ENCODE data around the gene WSB2. TPM values are rescaled to one million over a fixed set of nuclear protein-coding genes. Genes with fewer than 3 reads are reported as not detected.

The WSB2 gene
- 10 to 100 TPM in 1 of 6 donors, 1 to 10 TPM in 5; 5.8 to 12.8 (median 8.3) TPM for polyA plus RNA-seq (ENCODE audit: low read depth in 6 of 6)

GRCh38 chr12:118061011-118061872 lies at the start of gene WSB2:
Gene WSB2 (minus strand): TSS chr12:118061179. CDS start chr12:118061048, 131 bp downstream.
- Mint-ChIP-seq H3K9me3 (no peaks in the 10 kb centered on the region), H3K27me3 (peaks cover 0 to 3% (median 0%) of the 10 kb centered on the region in 3 donors), H3K4me1 (peaks cover 43 to 53% (median 49%) of the 10 kb centered on the region in 3 donors)

GRCh38 chr12:118109088-118109487 lies 48.1 kb upstream of the WSB2 start:
- H3K9me3 Mint-ChIP-seq, result no peaks in the 10 kb centered on the region
- H3K27ac Mint-ChIP-seq, result no peak overlapping the region

More at GRCh38 chr12:118061011-118061872, at the start of gene WSB2:
- Mint-ChIP-seq H3K27ac (peak within 1 kb of the TSS; percentile 86 to 97 (median 94)), H3K4me3 (peak within 1 kb of the TSS; percentile 92 to 98 (median 96)), H3K36me3 (no peaks in the 10 kb centered on the region)
- ATAC-seq (ENCODE audit: low read depth in 2 of 2) (peak; percentile 52 to 53), DNase-seq (peak; percentile 53)

DNA sequence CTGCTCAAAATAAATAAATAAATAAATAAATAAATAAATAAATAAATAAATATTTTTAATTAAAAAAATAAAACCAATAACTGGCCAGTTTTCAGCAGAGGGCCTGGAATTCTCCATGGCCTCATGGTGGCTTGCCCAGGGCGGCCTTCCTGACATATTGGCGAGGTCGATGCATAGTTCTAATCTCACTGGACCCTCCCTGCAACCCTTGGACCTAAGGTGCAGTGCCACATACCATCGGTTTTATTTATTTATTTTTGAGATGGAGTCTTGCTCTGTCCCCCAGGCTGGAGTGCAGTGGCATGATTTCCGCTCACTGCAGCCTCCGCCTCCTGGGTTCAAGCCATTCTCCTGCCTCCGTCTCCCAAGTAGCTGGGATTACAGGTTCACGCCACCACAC lies 46.7 kb upstream of the WSB2 start:
- Mint-ChIP-seq H3K27ac (no peak overlapping the region), H3K9me3 (peaks cover 0 to 1% (median 0%) of the 10 kb centered on the region in 7 donors), H3K36me3 (no peaks in the 10 kb centered on the region), H3K4me3 (no peak overlapping the region), H3K4me1 (peaks cover 10 to 13% (median 10%) of the 10 kb centered on the region in 3 donors), H3K27me3 (peaks cover 14 to 15% (median 14%) of the 10 kb centered on the region in 3 donors)
- no peak for ATAC-seq (ENCODE audit: low read depth in 2 of 2)
- no peak for DNase-seq

More at GRCh38 chr12:118109088-118109487, 48.1 kb upstream of the WSB2 start:
- peaks cover 5 to 6% (median 5%) of the 10 kb centered on the region in 3 donors for H3K4me1 Mint-ChIP-seq
- no peak overlapping the region for H3K4me3 Mint-ChIP-seq
- no peaks in the 10 kb centered on the region for H3K36me3 Mint-ChIP-seq
- no peak for DNase-seq
- peaks cover 7 to 10% (median 9%) of the 10 kb centered on the region in 3 donors for H3K27me3 Mint-ChIP-seq
- ATAC-seq (ENCODE audit: low read depth in 2 of 2), result no peak

DNA sequence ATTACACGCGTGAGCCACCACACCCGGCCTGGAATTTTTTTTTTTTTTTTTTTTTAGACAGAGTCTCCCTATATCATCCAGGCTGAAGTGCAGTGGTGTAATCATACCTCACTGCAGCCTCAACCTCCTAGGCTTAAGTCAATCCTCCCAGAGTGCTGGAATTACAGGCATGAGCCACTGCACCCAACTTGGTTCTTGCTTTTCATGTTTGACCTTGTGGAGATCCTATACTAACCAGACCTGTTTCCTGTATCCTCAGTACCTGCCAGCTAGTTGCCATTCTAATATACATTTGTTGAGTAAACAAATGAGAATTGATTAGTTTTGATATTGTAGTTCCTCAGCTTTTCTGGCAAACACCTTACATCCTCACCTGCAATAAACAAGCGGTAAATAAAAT lies 46.0 kb upstream of the WSB2 start:
- Mint-ChIP-seq H3K27me3 (peaks cover 15 to 16% (median 15%) of the 10 kb centered on the region in 3 donors), H3K36me3 (no peaks in the 10 kb centered on the region), H3K4me1 (peaks cover 10 to 13% (median 10%) of the 10 kb centered on the region in 3 donors), H3K9me3 (peaks cover 0 to 1% (median 0%) of the 10 kb centered on the region in 7 donors), H3K27ac (no peak overlapping the region), H3K4me3 (no peak overlapping the region)
- no peak for ATAC-seq (ENCODE audit: low read depth in 2 of 2)
- no peak for DNase-seq

GRCh38 chr12:118103601-118104382 lies 42.8 kb upstream of the WSB2 start, which contains the start of gene VSIG10:
Gene VSIG10 (minus strand): TSS chr12:118104011. CDS start chr12:118103671, 340 bp downstream.
- Mint-ChIP-seq H3K9me3 (peaks cover 0 to 1% (median 0%) of the 10 kb centered on the region in 7 donors), H3K27me3 (peaks cover 15 to 16% (median 15%) of the 10 kb centered on the region in 3 donors), H3K36me3 (no peaks in the 10 kb centered on the region), H3K4me1 (peaks cover 10 to 13% (median 10%) of the 10 kb centered on the region in 3 donors), H3K27ac (peak within 1 kb of the TSS in 3 of 6 donors; percentile 47 to 72 (median 64)), H3K4me3 (peak within 1 kb of the TSS; percentile 86 to 96 (median 93))
- peak; percentile 17 for DNase-seq
- peak; percentile 65 to 82 for ATAC-seq (ENCODE audit: low read depth in 2 of 2)

GRCh38 chr12:118103201-118103600 lies 42.2 kb upstream of the WSB2 start:
- Mint-ChIP-seq H3K9me3 (peaks cover 0 to 1% (median 0%) of the 10 kb centered on the region in 7 donors), H3K36me3 (no peaks in the 10 kb centered on the region), H3K27ac (peak overlapping the region in 1 of 6 donors; percentile 64), H3K4me3 (peak overlapping the region; percentile 86 to 96 (median 93)), H3K4me1 (peaks cover 10 to 13% (median 10%) of the 10 kb centered on the region in 3 donors), H3K27me3 (peaks cover 15 to 16% (median 15%) of the 10 kb centered on the region in 3 donors)
- DNase-seq (no peak), ATAC-seq (ENCODE audit: low read depth in 2 of 2) (peak; percentile 4 to 23)

GRCh38 chr12:118102609-118103008 lies 41.6 kb upstream of the WSB2 start:
- Mint-ChIP-seq H3K4me3 (peak overlapping the region; percentile 86 to 96 (median 93)), H3K27me3 (peaks cover 15 to 16% (median 15%) of the 10 kb centered on the region in 3 donors), H3K36me3 (no peaks in the 10 kb centered on the region), H3K27ac (peak overlapping the region in 1 of 6 donors; percentile 64), H3K4me1 (peaks cover 10 to 13% (median 10%) of the 10 kb centered on the region in 3 donors), H3K9me3 (peaks cover 0 to 1% (median 0%) of the 10 kb centered on the region in 7 donors)
- no peak for DNase-seq
- no peak for ATAC-seq (ENCODE audit: low read depth in 2 of 2)

- H3K27ac Mint-ChIP-seq, result no peak overlapping the region
- H3K9me3 Mint-ChIP-seq, result peaks cover 0 to 1% (median 0%) of the 10 kb centered on the region in 7 donors
- peaks cover 10 to 13% (median 10%) of the 10 kb centered on the region in 3 donors for H3K4me1 Mint-ChIP-seq
- no peak for ATAC-seq (ENCODE audit: low read depth in 2 of 2)
- DNase-seq, result no peak
- no peaks in the 10 kb centered on the region for H3K36me3 Mint-ChIP-seq
- H3K27me3 Mint-ChIP-seq, result peaks cover 13 to 16% (median 15%) of the 10 kb centered on the region in 3 donors
- peak overlapping the region in 7 of 8 donors; percentile 15 to 93 (median 71) for H3K4me3 Mint-ChIP-seq
Measured at GRCh38 chr12:118102070-118102469, 41.1 kb upstream of the WSB2 start.

DNA sequence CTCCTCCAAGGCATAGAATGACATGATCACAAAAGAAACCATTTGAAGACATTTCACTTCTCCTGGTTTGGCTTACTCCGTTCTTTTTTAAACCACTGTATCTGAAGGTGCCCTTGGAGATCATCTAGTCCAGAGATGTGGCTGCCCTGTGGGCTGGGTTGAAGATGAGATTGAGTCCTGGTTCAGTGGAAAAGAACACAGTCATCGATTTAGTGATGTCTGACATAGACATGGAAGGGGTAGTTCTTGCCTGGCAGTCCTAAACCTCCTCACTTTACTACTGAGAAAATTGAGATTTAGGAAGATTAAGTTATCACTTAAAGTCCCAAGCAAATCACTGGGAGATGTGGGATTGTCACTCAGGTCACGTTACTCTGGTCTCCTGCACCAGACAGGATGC lies 40.1 kb upstream of the WSB2 start:
- ATAC-seq (ENCODE audit: low read depth in 2 of 2) (no peak), DNase-seq (no peak)
- Mint-ChIP-seq H3K27me3 (peaks cover 11 to 16% (median 15%) of the 10 kb centered on the region in 3 donors), H3K9me3 (peaks cover 0 to 1% (median 0%) of the 10 kb centered on the region in 7 donors), H3K36me3 (no peaks in the 10 kb centered on the region), H3K27ac (no peak overlapping the region), H3K4me3 (peak overlapping the region in 2 of 8 donors; percentile 35 to 86), H3K4me1 (peaks cover 10 to 13% (median 10%) of the 10 kb centered on the region in 3 donors)

GRCh38 chr12:118098911-118099671 lies 38.1 kb upstream of the WSB2 start:
- Mint-ChIP-seq H3K27me3 (peaks cover 6 to 8% (median 6%) of the 10 kb centered on the region in 3 donors), H3K9me3 (peaks cover 0 to 1% (median 0%) of the 10 kb centered on the region in 7 donors), H3K36me3 (no peaks in the 10 kb centered on the region), H3K4me3 (no peak overlapping the region), H3K27ac (no peak overlapping the region), H3K4me1 (peaks cover 5 to 7% (median 5%) of the 10 kb centered on the region in 3 donors)
- no peak for ATAC-seq (ENCODE audit: low read depth in 2 of 2)
- no peak for DNase-seq

GRCh38 chr12:118098401-118098800 lies 37.4 kb upstream of the WSB2 start:
- Mint-ChIP-seq H3K27me3 (peaks cover 6 to 7% (median 6%) of the 10 kb centered on the region in 3 donors), H3K4me3 (peak overlapping the region in 1 of 8 donors; percentile 42), H3K27ac (peak overlapping the region in 1 of 6 donors; percentile 63), H3K4me1 (peaks cover 5 to 6% (median 5%) of the 10 kb centered on the region in 3 donors), H3K9me3 (peaks cover 0 to 1% (median 0%) of the 10 kb centered on the region in 7 donors), H3K36me3 (no peaks in the 10 kb centered on the region)
- ATAC-seq (ENCODE audit: low read depth in 2 of 2) (no peak), DNase-seq (no peak)

DNA sequence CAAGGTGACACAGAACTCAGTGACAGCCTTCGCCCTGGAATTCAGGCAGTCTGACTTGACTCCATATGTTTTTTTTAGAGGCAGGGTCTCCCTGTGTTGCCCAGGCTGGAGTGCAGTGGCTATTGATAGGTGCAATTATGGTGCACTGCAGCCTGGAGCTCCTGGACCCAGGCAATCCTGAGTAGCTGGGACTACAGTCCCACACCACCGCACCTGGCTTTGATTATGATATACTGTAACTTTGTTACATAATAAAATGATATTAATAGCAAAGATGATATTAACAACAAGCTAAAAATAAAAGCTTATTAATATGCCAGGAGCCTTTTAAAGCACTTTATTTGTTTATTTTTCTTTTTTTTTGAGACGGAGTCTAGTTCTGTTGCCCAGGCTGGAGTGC lies 33.1 kb upstream of the WSB2 start:
- no peak for ATAC-seq (ENCODE audit: low read depth in 2 of 2)
- Mint-ChIP-seq H3K36me3 (no peaks in the 10 kb centered on the region), H3K4me3 (no peak overlapping the region), H3K4me1 (no peaks in the 10 kb centered on the region), H3K27me3 (no peaks in the 10 kb centered on the region), H3K27ac (no peak overlapping the region), H3K9me3 (no peaks in the 10 kb centered on the region)
- DNase-seq, result no peak

Data from naive B cell (primary cell).